Liver (tissue), 9 donors: ENCODE results near the gene CLN3. TPM values are rescaled to one million over a fixed set of nuclear protein-coding genes. Genes with fewer than 3 reads are reported as not detected.

ENCODE experiments used
- DNase-seq: peaks from one replicate; pipeline ENCODE4 v3.0.0-alpha.2; 2017; ENCODE audit warnings: low spot score
- H3K27ac ChIP-seq, 2 donors: one replicate each; pipeline ENCODE4 v1.7.0; 2013; ENCODE audit warnings: inconsistent platforms in 2 of 2, low read length in 2 of 2, control low read depth in 1 of 2, low read depth in 1 of 2, mild to moderate bottlenecking in 1 of 2
- H3K27me3 ChIP-seq, 4 donors: one replicate each; pipeline versions ENCODE4 v1.6.1 to v1.7.0; 2013; ENCODE audit warnings: low read length in 3 of 4, inconsistent platforms in 1 of 4, mild to moderate bottlenecking in 1 of 4, moderate library complexity in 1 of 4; ENCODE audit not compliant: control insufficient read depth in 4 of 4, insufficient read depth in 4 of 4
- H3K36me3 ChIP-seq, 4 donors: one replicate each; pipeline versions ENCODE4 v1.6.1 to v1.7.0; 2013; ENCODE audit warnings: low read length in 3 of 4, mild to moderate bottlenecking in 3 of 4, low read depth in 1 of 4, moderate library complexity in 1 of 4; ENCODE audit not compliant: control insufficient read depth in 4 of 4, insufficient read depth in 3 of 4
- H3K4me1 ChIP-seq, 4 donors: one replicate each; pipeline versions ENCODE4 v1.6.1 to v1.7.0; 2013; ENCODE audit warnings: low read length in 3 of 4, mild to moderate bottlenecking in 3 of 4, moderate library complexity in 1 of 4; ENCODE audit not compliant: control insufficient read depth in 4 of 4, insufficient read depth in 4 of 4
- H3K4me3 ChIP-seq, 3 donors: one replicate each; pipeline versions ENCODE4 v1.6.1 to v1.7.0; 2013; ENCODE audit warnings: low read length in 3 of 3, control low read depth in 1 of 3, low read depth in 1 of 3, mild to moderate bottlenecking in 1 of 3
- H3K9ac ChIP-seq, 2 donors: one replicate each; pipeline ENCODE4 v1.7.0; 2013; ENCODE audit warnings: low read length in 2 of 2, mild to moderate bottlenecking in 2 of 2, moderate library complexity in 2 of 2, control low read depth in 1 of 2, low read depth in 1 of 2
- H3K9me3 ChIP-seq, 4 donors: one replicate each; pipeline versions ENCODE4 v1.6.1 to v1.7.0; 2013; ENCODE audit warnings: low read length in 3 of 4; ENCODE audit not compliant: control insufficient read depth in 4 of 4
- ATF3 ChIP-seq: IDR thresholded peaks from 2 replicates; pipeline ENCODE4 v1.6.1; 2016; ENCODE audit warnings: antibody characterized with exemption
- CTCF ChIP-seq: fragments of 150-350 bp; IDR thresholded peaks from 2 replicates; pipeline ENCODE4 v1.5.1; 2017; ENCODE audit warnings: improper control_type of control experiment, low read depth, low read length; ENCODE audit not compliant: missing input control
- FOXA1 ChIP-seq: IDR thresholded peaks from 2 replicates; pipeline ENCODE4 v1.6.1; 2016; ENCODE audit warnings: antibody characterized with exemption
- FOXA2 ChIP-seq: IDR thresholded peaks from 2 replicates; pipeline ENCODE4 v1.6.1; 2016; ENCODE audit warnings: antibody characterized with exemption
- GABPA ChIP-seq, 2 donors: IDR thresholded peaks in 1 of 2; conservative IDR thresholded peaks in 1 of 2; 2 replicates each; pipeline ENCODE4 v1.6.1; 2016; ENCODE audit warnings: antibody characterized with exemption in 2 of 2, mild to moderate bottlenecking in 1 of 2, moderate library complexity in 1 of 2
- HNF4A ChIP-seq, 2 donors: conservative IDR thresholded peaks; 2 replicates each; pipeline ENCODE4 v1.6.1; 2016; ENCODE audit warnings: antibody characterized with exemption in 2 of 2, mild to moderate bottlenecking in 2 of 2
- HNF4G ChIP-seq: IDR thresholded peaks from 2 replicates; pipeline ENCODE4 v1.6.1; 2016; ENCODE audit warnings: antibody characterized with exemption
- JUND ChIP-seq, 2 donors: IDR thresholded peaks; 2 replicates each; pipeline ENCODE4 v1.6.1; 2016; ENCODE audit warnings: antibody characterized with exemption in 2 of 2
- MAX ChIP-seq: IDR thresholded peaks from 2 replicates; pipeline ENCODE4 v1.6.1; 2016; ENCODE audit warnings: antibody characterized with exemption
- NR2F2 ChIP-seq: IDR thresholded peaks from 2 replicates; pipeline ENCODE4 v1.6.1; 2016; ENCODE audit warnings: antibody characterized with exemption
- RAD21 ChIP-seq, 2 donors: IDR thresholded peaks; 2 replicates each; pipeline ENCODE4 v1.6.1; 2016; ENCODE audit warnings: antibody characterized with exemption in 2 of 2, mild to moderate bottlenecking in 2 of 2
- REST ChIP-seq: IDR thresholded peaks from 2 replicates; pipeline ENCODE4 v1.6.1; 2016; ENCODE audit warnings: antibody characterized with exemption, mild to moderate bottlenecking
- RXRA ChIP-seq, 2 donors: IDR thresholded peaks; 2 replicates each; pipeline ENCODE4 v1.6.1; 2017 to 2018; ENCODE audit warnings: antibody characterized with exemption in 2 of 2, mild to moderate bottlenecking in 1 of 2
- SP1 ChIP-seq: IDR thresholded peaks from 2 replicates; pipeline ENCODE4 v1.6.1; 2018; ENCODE audit warnings: antibody characterized with exemption, mild to moderate bottlenecking
- TAF1 ChIP-seq: conservative IDR thresholded peaks from 2 replicates; pipeline ENCODE4 v1.6.1; 2016; ENCODE audit warnings: antibody characterized with exemption, mild to moderate bottlenecking
- YY1 ChIP-seq: IDR thresholded peaks from 2 replicates; pipeline ENCODE4 v1.6.1; 2016; ENCODE audit warnings: antibody characterized with exemption, mild to moderate bottlenecking
- ZBTB33 ChIP-seq: IDR thresholded peaks from 2 replicates; pipeline ENCODE4 v1.6.1; 2016; ENCODE audit warnings: antibody characterized with exemption
- WGBS: extraction: QIAGEN DNeasy Blood & Tissue Kit; methylation state at CpG from one replicate; pipeline ENCODE4 v1.1.7; 2013; 5-methylcytosine and 5-hydroxymethylcytosine counted together
- polyA plus RNA-seq, 2 donors: library from polyadenylated mRNA; stranded (reverse) in 1 of 2; unstranded in 1 of 2; fragments of 200-250 nt in 1 of 2; fragments of >200 nt in 1 of 2; fragmentation: Nextera tagmentation in 1 of 2; extraction: Ambion mirVana in 1 of 2; gene quantifications; one replicate each; pipeline versions ENCODE4 v1.2.1 to v1.2.3, GENCODE V29; 2013 to 2015
- total RNA-seq, 2 donors: library from RNA; depleted of rRNA; stranded (reverse); fragments of >200 nt; gene quantifications; one replicate each; pipeline ENCODE4 v1.2.3, GENCODE V29; 2014
- donor health status: healthy.
- donor health status: healthy.
- donor health status: healthy.
- donor health status: healthy.
- donor health status: healthy.

The CLN3 gene
- total and polyA plus RNA-seq, 4 donors, result 16.1 to 23.6 (median 19.3) TPM

GRCh38 chr16:28497386-28497785 is 5.5 kb upstream of the CLN3 start:
- WGBS, result 92% methylated on average over 9 of the region's 9 CpGs
- DNase-seq, result no peak
- Histone ChIP-seq H3K9me3 (no peaks in the 10 kb centered on the region), H3K27ac (no peak overlapping the region), H3K36me3 (peaks cover 0 to 21% (median 11%) of the 10 kb centered on the region in 4 donors), H3K9ac (no peak overlapping the region), H3K4me1 (peaks cover 0 to 3% (median 1%) of the 10 kb centered on the region in 4 donors), H3K27me3 (no peaks in the 10 kb centered on the region), H3K4me3 (no peak overlapping the region)
- TF ChIP-seq ATF3 (no peak), RAD21 (IDR thresholded peaks at IDR 0.05) (no peak), GABPA (IDR thresholded peaks at IDR 0.05 in 1 of 2, conservative IDR thresholded peaks at IDR 0.05 in 1 of 2) (no peak), HNF4G (no peak), HNF4A (conservative IDR thresholded peaks at IDR 0.05) (no peak), JUND (IDR thresholded peaks at IDR 0.05) (no peak), REST (no peak), FOXA2 (no peak), SP1 (no peak), RXRA (IDR thresholded peaks at IDR 0.05) (no peak), YY1 (no peak), FOXA1 (no peak), MAX (no peak)

GRCh38 chr16:28496844-28497243 is 5.0 kb upstream of the CLN3 start:
- DNase-seq, result no peak
- peaks cover 0 to 5% (median 1%) of the 10 kb centered on the region in 4 donors for H3K4me1 ChIP-seq
- H3K27ac ChIP-seq, result no peak overlapping the region
- 86% methylated on average over 19 of the region's 19 CpGs for WGBS
- no peak for TF ChIP-seq MAX
- TF ChIP-seq ZBTB33, result no peak
- TF ChIP-seq RXRA (IDR thresholded peaks at IDR 0.05), result no peak
- no peak for TF ChIP-seq FOXA2
- no peak for TF ChIP-seq CTCF
- no peak for TF ChIP-seq NR2F2
- TF ChIP-seq YY1, result no peak
- no peak for TF ChIP-seq RAD21 (IDR thresholded peaks at IDR 0.05)
- TF ChIP-seq TAF1, result no peak
- TF ChIP-seq SP1, result no peak
- no peaks in the 10 kb centered on the region for H3K27me3 ChIP-seq
- peaks cover 0 to 21% (median 8%) of the 10 kb centered on the region in 4 donors for H3K36me3 ChIP-seq
- no peaks in the 10 kb centered on the region for H3K9me3 ChIP-seq
- H3K4me3 ChIP-seq, result no peak overlapping the region
- no peak overlapping the region for H3K9ac ChIP-seq
